HUDEP-2 (cell line): ENCODE measurements around the gene CD300C.
"Not testable (repeated sequence)": the region's sequence is repeated elsewhere in the genome, so short reads cannot be mapped to it uniquely, and the experiment has no call there.

Experiments
- DNase-seq, 76 experiments: peaks; one replicate each; lab custom pipeline; 2025; ENCODE audit not compliant: unreplicated experiment in 76 of 76; lab: John Stamatoyannopoulos, UW

CD300C gene

GRCh38 chr17:74545843-74546230, at the start of gene CD300C:
Gene CD300C, minus strand, starts transcription at chr17:74546115. Its CDS starts 333 bp downstream, at chr17:74545782.
- peak in 2 of 76 experiments; percentile 6 to 11 for DNase-seq

- DNase-seq, result no peak
These were observed 49.3 kb upstream of the CD300C start for GRCh38 chr17:74595037-74595750.

GRCh38 chr17:74592087-74592990, 46.4 kb upstream of the CD300C start, which contains the start of gene CD300LD:
Gene CD300LD, minus strand, starts transcription at chr17:74592283. Its CDS starts 81 bp downstream, at chr17:74592202.
- no peak for DNase-seq

GRCh38 chr17:74591503-74591902, 45.6 kb upstream of the CD300C start:
- DNase-seq, result no peak

- no peak for DNase-seq
These were observed 39.8 kb upstream of the CD300C start for GRCh38 chr17:74585711-74586110.

GRCh38 chr17:74584292-74585060, 38.6 kb upstream of the CD300C start:
- no peak for DNase-seq

GRCh38 chr17:74582633-74583032, 36.7 kb upstream of the CD300C start:
- no peak for DNase-seq

- no peak for DNase-seq
These were observed 34.0 kb upstream of the CD300C start for GRCh38 chr17:74579900-74580299.

GRCh38 chr17:74578979-74579378, 33.1 kb upstream of the CD300C start:
- no peak for DNase-seq

- no peak for DNase-seq
These were observed 28.7 kb upstream of the CD300C start for GRCh38 chr17:74574489-74575142.

GRCh38 chr17:74573635-74574034, 27.7 kb upstream of the CD300C start:
- not testable (repeated sequence) for DNase-seq

GRCh38 chr17:74573169-74573568, 27.3 kb upstream of the CD300C start:
- DNase-seq, result no peak

- DNase-seq, result no peak
These were observed 25.8 kb upstream of the CD300C start for GRCh38 chr17:74571621-74572270.

GRCh38 chr17:74569020-74570003, 23.4 kb upstream of the CD300C start:
- peak in 2 of 76 experiments; percentile 10 to 17 for DNase-seq

GRCh38 chr17:74568106-74568873, 22.4 kb upstream of the CD300C start:
- DNase-seq, result no peak

- no peak for DNase-seq
These were observed 21.5 kb upstream of the CD300C start, which contains the start of gene CD300H for GRCh38 chr17:74567397-74567796. Gene CD300H, minus strand, starts transcription at chr17:74567509.

- DNase-seq, result peak in 26 of 76 experiments; percentile 2 to 54 (median 12)
These were observed 20.3 kb upstream of the CD300C start for GRCh38 chr17:74566132-74566753.
